Stimulated activated naive CD8-positive, alpha-beta T cell treated with anti-CD3 and anti-CD28 coated beads, Interleukin-15, Interleukin-2, amounts not matched to agents 100 ng/mL and 50 ng/mL, for 24 hours (primary cell): ENCODE data around the gene TBC1D22A.
"Not testable (repeated sequence)": the region's sequence is repeated elsewhere in the genome, so short reads cannot be mapped to it uniquely, and the experiment has no call there.

Experiments
- H3K27ac Mint-ChIP-seq: one replicate; pipeline ENCODE4 v1.8.0; 2021; ENCODE audit warnings: mild to moderate bottlenecking, mixed read lengths
- H3K27me3 Mint-ChIP-seq: one replicate; pipeline ENCODE4 v1.8.0; 2021; ENCODE audit warnings: mixed read lengths
- H3K36me3 Mint-ChIP-seq: one replicate; pipeline ENCODE4 v1.8.0; 2021; ENCODE audit warnings: low read depth, mixed read lengths
- H3K4me1 Mint-ChIP-seq: one replicate; pipeline ENCODE4 v1.8.0; 2021; ENCODE audit warnings: low read depth, mixed read lengths
- H3K4me3 Mint-ChIP-seq: one replicate; pipeline ENCODE4 v1.8.0; 2021; ENCODE audit warnings: mild to moderate bottlenecking, mixed read lengths
- H3K9me3 Mint-ChIP-seq: one replicate; pipeline ENCODE4 v1.8.0; 2021; ENCODE audit warnings: mixed read lengths

Gene TBC1D22A

DNA sequence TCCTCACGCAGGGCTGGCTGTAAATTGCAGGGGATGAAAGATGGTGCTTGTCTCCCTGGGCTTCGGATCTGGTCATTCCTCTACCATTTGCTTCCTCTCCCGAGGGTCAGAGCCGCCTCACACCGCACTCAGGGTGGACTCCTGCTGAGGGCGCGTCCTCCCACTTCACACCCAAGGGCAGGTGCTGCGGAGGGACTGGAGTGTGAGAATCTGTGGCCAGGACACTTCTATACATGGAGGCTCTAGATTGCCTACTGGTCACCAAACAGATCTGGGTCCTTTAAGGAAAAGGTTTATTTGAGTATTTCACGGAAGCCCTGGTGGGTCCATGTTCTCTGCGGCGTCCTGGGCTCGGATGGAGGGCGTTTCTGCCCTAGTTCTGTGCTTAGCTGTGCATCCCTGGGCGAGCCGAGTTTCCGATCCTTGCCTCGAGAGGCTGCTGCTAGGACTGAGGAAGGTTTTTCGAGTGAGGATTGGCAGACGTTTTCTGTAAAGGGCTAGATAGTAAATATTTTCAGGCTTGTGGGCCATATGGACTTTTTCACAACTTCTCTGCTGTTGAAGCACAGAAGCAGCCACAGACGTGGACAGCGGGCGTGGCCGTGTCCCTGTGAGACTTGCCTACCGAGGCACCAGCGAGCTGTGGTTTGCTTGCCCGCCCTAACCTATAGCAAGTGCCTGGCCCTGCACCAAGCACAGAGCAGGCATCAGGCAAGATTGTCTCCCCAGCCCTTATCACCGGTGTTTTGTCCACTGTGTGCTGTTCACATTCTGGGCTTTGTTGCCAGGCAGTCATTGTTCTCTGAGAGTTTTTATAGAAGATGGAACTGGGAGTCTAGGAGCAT is 279.0 kb downstream of the TBC1D22A start:
- Mint-ChIP-seq H3K27ac (no peak overlapping the region), H3K4me1 (peaks cover 22% of the 10 kb centered on the region)

DNA sequence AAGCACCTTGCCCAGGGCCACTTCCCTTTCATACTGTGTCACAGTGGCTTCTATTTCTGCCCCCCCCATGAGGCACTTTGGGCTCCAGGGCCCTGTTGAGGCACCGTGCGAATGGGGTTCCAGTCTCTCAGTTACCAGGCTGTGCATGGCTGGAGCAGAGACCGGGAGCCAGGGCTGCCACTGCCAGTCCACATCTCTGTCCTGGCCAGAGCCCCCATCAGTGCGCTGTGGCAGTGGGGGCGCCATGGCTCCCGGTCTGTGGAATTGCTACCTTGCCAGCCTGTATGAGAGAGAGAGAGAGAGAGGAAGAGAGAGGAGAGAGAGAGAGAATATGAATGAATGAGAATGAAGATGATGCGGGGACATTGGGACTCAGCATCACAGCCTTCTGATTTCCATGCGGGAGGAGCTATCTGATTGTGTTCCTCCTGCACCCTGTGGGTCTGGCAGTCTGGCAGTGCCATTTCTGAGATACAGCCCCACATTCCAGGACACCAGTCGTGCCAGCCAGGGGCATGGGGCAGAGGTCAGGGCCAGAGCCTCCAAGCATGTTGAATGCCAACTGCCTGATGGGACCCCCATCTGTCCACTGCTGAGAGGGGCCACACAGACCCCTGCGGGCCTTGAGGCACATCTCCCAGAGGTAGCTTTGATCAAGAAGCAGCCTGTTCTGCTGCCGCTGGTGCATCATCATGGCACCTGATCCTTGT is 279.8 kb downstream of the TBC1D22A start:
- no peaks in the 10 kb centered on the region for H3K9me3 Mint-ChIP-seq
- peaks cover 22% of the 10 kb centered on the region for H3K4me1 Mint-ChIP-seq
- H3K27ac Mint-ChIP-seq = peak overlapping the region; percentile 40
- H3K27me3 Mint-ChIP-seq = no peaks in the 10 kb centered on the region
- H3K4me3 Mint-ChIP-seq = no peak overlapping the region
- peaks cover 13% of the 10 kb centered on the region for H3K36me3 Mint-ChIP-seq

More for the DNA sequence above, 279.0 kb downstream of the TBC1D22A start:
- Mint-ChIP-seq H3K9me3 (no peaks in the 10 kb centered on the region), H3K36me3 (peaks cover 13% of the 10 kb centered on the region), H3K27me3 (no peaks in the 10 kb centered on the region), H3K4me3 (no peak overlapping the region)

DNA sequence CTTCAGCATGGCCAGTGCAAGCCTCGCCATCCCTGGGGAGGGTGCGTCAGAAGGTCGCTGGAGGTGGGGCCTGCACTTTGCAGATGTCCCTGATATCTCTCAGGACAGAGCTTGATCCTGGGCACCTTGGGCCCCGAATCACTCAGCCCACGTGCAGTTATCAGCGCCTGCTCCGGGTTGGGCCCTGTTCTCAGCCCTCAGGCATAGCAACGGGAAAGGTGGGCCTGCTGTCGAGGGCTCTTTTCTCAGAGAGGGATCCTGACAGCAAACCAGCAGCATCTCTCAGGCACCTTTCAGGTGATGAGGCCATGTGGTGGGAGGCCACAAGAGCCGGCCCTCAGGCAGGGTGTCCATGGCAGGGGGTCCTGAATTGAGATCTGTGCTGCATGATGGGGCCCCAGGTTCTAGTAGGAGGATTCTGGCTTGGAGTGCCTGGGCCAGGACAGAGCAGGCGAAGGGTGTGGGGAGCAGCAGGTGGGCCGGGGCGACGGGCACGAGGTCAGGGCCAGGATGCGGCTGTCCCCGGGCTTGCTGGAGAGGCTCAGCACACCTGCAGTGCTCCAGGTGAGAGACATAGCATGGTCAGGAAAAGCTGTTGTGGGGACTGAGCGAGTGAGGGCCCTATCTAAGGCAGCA is 280.5 kb downstream of the TBC1D22A start:
- no peak overlapping the region for H3K27ac Mint-ChIP-seq

DNA sequence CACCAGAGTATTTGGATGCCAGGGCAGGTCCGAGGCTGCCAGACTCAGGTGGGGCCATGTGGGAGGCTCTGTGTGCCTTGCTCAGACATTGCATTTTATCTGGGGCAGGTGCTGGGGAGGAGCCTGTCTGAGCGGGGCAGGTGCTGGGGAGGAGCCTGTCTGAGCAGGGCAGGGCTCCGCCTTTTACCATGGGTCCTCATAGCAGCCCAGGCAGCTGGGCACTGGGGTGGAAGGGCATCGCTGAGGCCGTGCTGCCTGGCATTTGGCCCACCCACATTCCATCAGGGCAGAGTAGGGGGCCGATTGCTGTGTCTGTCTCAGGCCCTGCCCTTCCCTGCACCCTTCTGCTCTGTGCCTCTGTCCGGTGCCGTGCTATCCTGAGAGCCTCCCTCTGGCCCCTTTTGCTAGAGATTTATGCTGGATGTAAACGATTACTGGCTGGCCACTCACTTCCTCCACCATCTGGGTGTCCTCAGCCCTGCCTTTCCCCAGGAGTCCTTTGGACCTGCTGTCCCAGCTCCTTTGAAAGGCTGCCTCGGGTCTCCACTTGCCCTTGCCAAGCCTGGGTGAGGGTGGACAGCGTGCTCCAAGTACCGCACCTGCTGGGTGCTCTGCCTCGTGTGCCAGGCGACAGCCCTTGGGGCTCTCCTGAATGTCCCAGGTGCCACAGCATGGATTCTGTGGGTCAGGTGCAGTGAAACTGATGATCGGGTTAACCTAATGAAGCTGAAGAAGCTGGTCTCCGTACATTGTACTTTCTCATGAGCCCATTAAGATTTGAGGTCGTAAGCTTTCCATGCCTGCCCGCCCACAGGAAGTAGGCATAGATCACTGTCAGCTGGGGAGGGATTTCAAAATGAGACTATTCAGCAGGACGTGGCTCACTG is 281.6 kb downstream of the TBC1D22A start:
- Mint-ChIP-seq H3K9me3 (no peaks in the 10 kb centered on the region), H3K4me1 (peaks cover 22% of the 10 kb centered on the region), H3K4me3 (no peak overlapping the region), H3K36me3 (peaks cover 12% of the 10 kb centered on the region), H3K27ac (no peak overlapping the region), H3K27me3 (no peaks in the 10 kb centered on the region)

More for the DNA sequence above, 280.5 kb downstream of the TBC1D22A start:
- H3K4me3 Mint-ChIP-seq = no peak overlapping the region
- H3K9me3 Mint-ChIP-seq = no peaks in the 10 kb centered on the region
- H3K27me3 Mint-ChIP-seq = no peaks in the 10 kb centered on the region
- H3K4me1 Mint-ChIP-seq = peaks cover 22% of the 10 kb centered on the region
- peaks cover 13% of the 10 kb centered on the region for H3K36me3 Mint-ChIP-seq

DNA sequence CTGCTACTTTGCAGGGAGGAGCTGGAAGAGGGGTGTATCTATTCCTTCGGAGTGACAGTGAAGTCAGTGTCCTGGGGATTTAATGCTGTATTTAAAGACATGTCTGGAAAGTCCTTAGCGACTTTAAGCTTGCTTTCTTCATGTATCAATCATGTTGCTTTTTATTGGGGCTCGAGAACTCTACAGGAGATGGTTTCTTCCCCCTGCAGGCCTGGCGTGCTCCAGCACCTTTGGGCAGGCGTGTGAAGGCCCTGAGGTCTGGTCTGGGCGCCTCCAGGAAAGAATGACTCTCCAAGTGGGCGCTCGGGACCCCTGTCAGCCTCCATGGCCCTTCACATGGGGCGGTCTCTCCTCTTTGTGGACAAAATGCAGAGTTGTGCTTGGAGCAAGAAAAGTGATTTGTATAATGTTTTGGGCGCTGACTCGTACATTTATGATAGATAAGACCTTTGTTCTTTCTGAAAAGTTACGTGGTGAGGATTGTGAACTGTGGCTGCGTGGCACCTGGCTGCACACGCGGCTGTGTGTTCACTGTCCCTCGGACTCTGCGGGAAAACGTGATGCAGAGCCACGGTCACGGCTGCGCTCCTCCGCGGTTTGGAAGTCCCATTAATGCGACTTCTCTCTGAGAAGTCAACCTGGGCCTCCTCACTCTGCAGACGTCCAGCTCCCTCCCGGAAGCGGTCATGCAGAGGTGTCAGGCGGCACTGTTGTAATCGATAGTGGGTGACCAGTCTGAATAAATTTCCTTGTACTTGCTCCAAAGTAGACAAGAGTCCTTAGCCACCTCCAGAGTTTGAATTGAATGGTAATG is 282.5 kb downstream of the TBC1D22A start:
- H3K4me1 Mint-ChIP-seq = peaks cover 22% of the 10 kb centered on the region
- no peaks in the 10 kb centered on the region for H3K27me3 Mint-ChIP-seq
- H3K4me3 Mint-ChIP-seq = no peak overlapping the region
- H3K9me3 Mint-ChIP-seq = no peaks in the 10 kb centered on the region
- no peak overlapping the region for H3K27ac Mint-ChIP-seq
- peaks cover 6% of the 10 kb centered on the region for H3K36me3 Mint-ChIP-seq

DNA sequence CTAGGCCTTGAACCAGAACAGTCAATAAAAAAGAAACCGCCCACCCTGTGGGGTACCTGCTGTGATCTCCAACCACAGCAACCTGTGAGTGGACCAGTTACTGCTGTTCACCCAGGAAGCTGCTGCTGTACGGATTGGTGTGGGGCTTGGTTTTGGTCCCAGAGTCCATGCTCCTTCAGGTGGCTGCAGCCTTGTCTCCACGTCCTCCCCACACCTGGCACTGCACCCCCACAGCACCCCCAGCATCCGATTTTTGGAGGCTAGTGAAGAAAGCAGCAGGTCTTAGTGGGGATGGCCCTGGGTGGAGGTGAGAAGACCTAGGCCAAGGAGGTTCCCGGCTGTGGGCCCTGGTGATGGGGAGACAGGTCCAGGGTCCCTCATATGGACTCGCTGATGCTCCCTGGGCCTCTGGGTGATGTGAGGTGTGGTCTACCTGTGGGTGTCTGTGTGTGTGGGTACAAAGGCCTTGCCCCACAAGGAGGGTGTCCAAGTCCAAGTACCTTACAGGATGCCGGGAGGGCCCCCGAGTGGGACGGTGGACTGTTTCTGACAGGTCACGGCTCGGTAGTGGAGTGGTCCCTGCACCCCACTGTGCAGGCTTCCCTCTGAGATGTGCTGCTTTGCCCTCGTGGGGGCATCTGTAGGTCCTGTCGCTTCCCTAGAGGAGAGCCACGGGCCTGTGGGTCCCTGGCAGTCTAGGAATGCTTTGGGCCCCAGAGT is 283.4 kb downstream of the TBC1D22A start:
- Mint-ChIP-seq H3K36me3 (peaks cover 6% of the 10 kb centered on the region), H3K27me3 (no peaks in the 10 kb centered on the region), H3K4me3 (no peak overlapping the region), H3K4me1 (peaks cover 22% of the 10 kb centered on the region), H3K27ac (no peak overlapping the region), H3K9me3 (no peaks in the 10 kb centered on the region)

DNA sequence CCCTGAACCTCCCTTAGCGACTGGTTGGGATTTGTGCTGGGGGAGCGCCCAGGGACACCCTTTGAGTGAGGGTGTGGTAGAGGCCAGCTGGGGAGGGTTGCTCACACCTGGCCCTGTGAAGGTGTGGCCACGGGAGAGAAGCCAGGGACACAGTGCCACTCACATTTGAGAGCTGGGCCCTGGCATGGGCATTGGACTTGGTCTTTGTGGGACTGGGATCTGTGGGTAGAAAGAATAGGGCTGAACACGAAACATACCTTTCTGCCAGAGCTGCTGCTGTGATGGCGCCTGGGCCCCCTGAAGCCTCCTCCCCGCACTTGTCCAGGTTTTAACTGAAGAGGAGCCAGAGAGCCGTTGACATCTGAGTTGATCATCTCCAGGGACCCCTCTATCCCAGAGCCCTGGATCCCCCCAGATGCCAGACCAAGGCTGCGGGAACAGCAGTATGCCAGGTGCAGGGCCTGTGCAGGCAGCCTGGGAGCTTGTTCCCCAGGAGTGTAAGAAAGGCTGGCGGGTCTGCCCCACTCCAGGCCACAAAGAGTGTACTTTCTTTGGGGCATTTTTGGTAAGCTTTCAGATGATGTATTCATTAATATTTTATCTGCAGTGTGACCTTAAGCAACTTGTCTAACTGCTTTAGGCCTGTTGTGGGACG is 284.1 kb downstream of the TBC1D22A start:
- Mint-ChIP-seq H3K36me3 (peaks cover under 1% of the 10 kb centered on the region), H3K9me3 (no peaks in the 10 kb centered on the region), H3K27ac (no peak overlapping the region), H3K4me3 (no peak overlapping the region), H3K27me3 (no peaks in the 10 kb centered on the region), H3K4me1 (peaks cover 16% of the 10 kb centered on the region)

DNA sequence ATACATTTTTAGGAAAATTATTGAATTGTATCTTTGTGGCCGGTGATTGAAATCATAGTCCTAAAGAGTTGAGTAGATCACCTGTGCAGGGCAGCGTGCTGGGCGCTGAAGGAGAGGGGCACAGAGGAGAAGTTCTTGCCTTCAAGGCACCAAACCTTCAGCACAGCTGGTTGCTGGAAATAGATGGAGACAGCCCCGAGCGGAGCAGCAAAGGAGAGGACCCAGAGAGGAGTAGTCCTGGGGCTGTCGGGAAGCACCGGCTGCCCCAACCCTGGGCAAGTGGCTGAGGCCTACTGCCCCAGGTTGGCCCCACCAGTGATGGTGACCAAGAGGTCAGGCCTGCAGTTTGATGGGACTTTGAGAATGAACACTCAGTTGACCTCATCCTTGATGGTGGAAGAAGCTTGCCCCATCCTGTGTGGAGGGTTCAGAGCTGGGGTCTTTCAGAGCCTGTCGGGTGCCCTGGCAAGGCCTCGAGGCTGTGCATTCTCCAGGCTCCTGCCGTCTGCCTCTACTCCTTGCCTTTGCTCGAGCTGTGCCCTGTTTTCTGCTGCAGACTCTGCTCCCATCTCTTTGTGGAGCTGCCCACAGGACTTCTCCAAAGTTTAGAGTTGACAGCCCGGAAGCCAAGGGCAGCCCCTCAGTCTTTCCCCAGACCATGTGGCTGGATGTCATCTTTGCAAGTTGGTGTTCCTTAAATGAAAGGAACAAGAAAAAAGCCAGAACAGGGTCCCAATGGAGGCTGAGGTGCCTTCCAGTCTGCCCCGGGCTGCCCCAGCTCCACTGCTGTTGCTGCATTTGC is 285.1 kb downstream of the TBC1D22A start:
- Mint-ChIP-seq H3K27me3 (no peaks in the 10 kb centered on the region), H3K4me3 (no peak overlapping the region), H3K36me3 (no peaks in the 10 kb centered on the region), H3K9me3 (no peaks in the 10 kb centered on the region), H3K27ac (no peak overlapping the region), H3K4me1 (peaks cover 19% of the 10 kb centered on the region)

DNA sequence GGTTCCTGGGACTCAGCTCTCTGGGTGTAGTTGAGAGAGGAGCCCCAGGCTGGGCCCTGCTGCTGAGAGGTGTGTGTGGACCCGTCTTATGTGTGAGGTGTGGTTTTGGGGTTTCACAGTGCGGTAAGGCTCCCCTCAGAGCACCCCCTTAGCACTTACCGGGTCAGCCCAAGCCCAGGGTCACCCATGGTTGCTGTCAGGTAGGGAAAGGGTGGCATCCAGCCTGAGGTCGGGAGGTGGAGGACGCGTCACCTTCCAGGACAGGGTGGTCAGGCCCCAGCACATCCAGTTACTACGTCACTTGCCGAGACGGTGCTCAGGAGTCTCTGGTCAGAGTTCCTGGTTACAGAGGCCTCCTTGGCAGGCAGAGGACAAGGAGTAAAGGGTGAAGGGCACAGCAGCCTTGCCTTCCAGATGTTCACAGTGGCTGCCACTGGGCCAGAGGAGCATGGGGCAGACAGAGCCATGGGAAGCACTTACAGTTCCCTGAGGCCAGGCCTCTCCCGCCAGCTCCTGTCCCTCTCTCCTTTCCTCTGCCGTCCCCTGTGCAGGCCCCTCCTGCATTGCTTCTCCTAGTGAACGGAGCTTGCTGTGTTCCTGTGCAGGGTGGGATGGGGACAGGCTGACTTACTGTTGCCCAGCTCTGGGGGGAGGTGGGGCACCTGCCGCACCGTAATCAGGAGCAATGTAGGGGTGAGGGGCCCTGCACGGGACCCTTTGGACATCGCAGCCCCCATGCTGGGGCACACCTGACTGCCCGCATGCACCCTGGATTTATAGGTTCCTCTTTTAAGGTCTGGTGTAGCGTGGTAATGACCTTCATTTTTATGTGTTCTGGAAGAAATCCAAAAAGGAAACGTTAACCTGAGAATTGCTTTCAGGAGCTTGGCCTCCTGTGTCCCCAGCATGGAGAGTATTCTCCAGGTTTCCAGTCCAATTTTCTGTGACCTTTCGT is 285.9 kb downstream of the TBC1D22A start:
- H3K9me3 Mint-ChIP-seq = no peaks in the 10 kb centered on the region
- no peaks in the 10 kb centered on the region for H3K27me3 Mint-ChIP-seq
- no peak overlapping the region for H3K27ac Mint-ChIP-seq
- H3K4me3 Mint-ChIP-seq = no peak overlapping the region
- H3K4me1 Mint-ChIP-seq = peaks cover 22% of the 10 kb centered on the region
- H3K36me3 Mint-ChIP-seq = no peaks in the 10 kb centered on the region

DNA sequence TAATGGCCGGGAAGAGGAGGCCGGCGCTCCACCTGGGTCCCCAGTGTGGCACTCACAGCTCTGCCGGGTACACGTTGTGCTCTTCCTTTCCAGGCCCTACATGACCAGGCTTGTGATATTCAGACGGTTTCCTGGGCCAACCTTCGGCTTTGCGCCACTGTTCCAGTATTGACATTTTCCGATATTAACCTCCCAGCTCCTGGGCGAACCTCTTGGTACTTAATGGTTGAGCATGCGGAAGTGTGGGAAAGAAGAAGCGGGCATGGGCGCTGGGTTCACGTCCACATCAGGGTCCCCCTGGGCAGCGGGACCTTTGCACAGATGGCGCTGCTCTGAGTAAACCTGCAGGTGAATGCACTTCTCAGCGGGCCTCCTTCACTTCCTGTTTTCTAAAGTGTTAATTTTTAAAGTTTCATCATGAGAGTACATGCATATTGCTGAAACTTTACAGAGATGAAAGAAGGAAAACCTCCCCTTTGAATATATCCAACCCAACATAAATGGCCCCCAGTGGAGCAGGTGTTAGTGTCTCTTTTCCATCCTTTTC is 286.7 kb downstream of the TBC1D22A start:
- Mint-ChIP-seq H3K4me3 (no peak overlapping the region), H3K4me1 (peaks cover 14% of the 10 kb centered on the region), H3K36me3 (peaks cover 3% of the 10 kb centered on the region), H3K9me3 (no peaks in the 10 kb centered on the region), H3K27ac (no peak overlapping the region), H3K27me3 (no peaks in the 10 kb centered on the region)

DNA sequence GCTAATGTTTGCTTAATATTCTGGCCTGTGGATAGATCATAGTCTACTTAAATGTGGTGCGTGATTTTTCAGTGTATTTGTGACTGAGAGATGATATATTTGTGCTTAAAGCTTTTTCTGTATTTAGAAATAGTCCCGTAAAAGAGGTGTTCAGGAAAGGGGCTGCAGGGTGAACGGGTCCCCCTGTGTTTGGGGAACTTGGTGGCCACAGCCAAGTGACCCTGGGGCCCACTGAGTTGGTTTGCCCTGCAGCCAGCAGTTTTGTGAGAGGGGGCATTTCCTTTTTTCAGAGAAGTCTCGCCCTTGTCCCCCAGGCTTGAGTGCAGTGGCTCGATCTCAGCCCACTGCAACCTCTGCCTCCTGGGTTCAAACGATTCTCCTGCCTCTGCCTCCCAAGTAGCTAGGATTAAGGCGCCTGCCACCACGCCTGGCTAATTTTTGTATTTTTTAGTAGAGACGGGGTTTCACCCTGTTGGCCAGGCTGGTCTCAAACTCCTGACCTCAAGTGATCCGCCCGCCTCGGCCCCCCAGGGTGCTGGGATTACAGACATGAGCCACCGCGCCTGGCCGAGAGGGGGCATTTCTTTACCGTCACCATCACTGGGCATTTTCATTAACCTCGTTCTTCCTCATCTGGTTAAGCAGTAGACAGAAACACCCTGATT is 287.4 kb downstream of the TBC1D22A start:
- not testable (repeated sequence) for H3K27me3 Mint-ChIP-seq, H3K27ac Mint-ChIP-seq, H3K36me3 Mint-ChIP-seq, H3K9me3 Mint-ChIP-seq, H3K4me3 Mint-ChIP-seq
- H3K4me1 Mint-ChIP-seq = peaks cover 10% of the 10 kb centered on the region
